Measurements from ENCODE around the gene TUBA8.
A peak's percentile ranks its signal among the peaks of the same experiment; 100 is the strongest.
"Not testable (repeated sequence)": the region's sequence is repeated elsewhere in the genome, so short reads cannot be mapped to it uniquely, and the experiment has no call there.

The TUBA8 gene

DNA sequence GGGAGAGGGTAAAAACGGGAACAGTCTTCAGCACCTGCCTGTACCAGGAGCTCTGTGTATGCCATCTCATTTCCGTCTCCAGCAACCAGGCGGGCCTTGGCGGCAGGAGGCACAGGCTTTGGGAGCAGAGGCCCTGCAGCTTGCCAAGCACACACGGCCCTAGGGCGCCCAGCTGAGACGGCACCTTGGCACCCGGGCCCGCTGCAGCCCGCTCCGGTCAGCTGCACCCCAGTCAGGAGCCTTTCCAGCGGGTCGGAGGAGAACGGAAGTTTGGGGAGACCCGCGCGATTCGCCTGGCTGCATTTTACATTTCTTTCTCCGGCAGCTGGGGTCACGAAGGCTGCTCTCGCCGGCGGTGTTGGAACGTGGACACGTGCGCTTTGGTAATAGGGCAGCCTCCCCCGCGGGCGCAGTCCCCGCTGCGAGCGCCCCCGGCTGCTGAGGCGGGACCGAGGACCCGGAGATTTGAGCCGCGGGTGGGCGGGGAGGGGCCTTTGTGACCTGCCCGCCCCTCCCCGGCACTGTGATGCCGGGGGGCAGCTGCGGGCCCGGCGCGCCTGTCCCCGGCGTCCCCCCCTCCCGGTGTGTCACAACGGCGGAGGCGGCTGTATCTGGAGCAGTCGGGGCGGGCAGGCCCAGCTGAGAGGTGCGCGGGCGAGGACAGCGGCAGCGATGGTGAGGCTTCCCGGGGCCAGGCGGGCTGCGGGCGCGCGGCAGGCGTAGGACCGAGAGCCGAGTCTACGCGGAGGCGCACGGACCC is at the start of gene TUBA8:
Gene TUBA8, plus strand, starts transcription at position 616 of the 760 bp plus-strand sequence. Its CDS starts 57 bp downstream, at position 673.
- H3K4me3 ChIP-seq (ENCODE audit: low read depth, low read length): peak within 1 kb of the TSS; percentile 10

DNA sequence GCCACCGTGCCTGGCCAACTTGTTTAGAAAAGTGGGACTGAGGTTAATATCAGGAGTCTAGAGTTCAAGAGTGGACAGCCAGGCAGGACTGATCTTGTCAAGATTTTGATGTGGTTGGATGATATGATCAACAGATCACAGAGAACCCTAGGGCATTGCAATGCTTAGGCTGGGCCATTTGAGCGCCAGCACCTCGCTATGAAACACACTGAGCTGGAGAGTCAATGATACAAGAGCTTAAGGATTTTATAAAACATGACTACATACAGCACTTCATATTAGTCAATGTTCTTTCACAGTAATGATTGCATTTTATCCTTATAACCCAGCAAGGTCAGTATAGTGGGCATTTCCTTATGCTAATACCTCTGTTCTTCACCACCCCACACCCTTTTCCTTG is 48.2 kb upstream of the TUBA8 start:
- no peak overlapping the region for H3K4me3 ChIP-seq (ENCODE audit: low read depth, low read length)

DNA sequence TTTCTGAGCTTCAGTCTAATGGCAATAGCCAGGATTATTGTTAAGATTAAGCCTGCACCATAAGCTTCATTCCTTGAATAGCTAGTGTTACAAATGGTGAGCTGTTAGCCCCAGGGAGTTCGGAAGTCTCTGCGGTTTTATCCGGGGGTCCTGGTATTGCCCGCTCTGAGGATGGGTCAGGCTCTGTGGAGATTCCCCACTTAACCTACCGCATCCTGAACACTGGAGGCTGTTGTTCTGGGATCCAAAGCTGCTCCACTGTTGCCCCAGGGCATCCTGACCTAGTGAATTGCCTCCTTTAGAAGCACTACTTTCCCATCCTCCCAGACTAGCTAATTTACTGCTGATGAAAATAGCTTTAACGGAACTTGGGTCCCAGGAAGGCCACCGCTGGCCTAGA is 47.3 kb upstream of the TUBA8 start:
- no peak overlapping the region for H3K4me3 ChIP-seq (ENCODE audit: low read depth, low read length)

DNA sequence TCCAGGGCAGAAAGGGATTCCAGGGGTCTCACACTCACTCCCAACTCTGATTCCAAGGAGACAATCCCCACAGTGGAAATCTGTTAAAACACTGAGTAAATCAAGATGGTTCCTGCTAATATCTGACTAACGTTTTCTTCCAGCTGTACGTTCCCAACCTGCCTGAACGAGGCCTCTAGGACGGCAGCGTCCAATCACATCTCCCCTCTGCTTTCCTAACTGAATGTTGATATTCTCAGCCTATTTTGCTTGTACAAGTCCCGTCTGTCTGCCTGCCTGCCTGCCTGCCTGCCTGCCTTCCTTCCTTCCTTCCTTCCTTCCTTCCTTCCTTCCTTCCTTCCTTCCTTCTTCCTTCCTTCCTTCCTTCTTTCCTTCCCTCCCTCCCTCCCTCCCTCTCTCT is 46.9 kb upstream of the TUBA8 start:
- not testable (repeated sequence) for H3K4me3 ChIP-seq (ENCODE audit: low read depth, low read length)

DNA sequence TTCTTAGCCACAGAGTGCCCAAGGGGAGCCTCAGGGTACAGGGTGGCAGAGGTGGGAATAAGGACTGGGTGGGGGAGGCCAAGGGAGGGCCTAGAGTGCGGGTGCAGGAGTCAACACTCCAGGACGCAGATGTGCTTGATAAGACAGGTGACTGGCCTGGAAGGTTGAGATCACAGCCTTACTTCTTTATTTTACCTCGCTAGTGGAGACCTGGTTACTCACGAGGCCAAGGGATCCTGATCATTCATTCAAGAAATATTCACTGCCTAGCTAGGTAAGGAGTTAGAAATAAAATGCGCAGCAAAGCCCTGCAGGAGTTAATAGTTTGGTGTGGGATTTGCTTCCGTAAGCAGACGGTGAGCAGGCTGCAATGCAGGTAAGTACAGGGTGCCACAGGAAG is 46.0 kb upstream of the TUBA8 start:
- H3K4me3 ChIP-seq (ENCODE audit: low read depth, low read length): no peak overlapping the region

DNA sequence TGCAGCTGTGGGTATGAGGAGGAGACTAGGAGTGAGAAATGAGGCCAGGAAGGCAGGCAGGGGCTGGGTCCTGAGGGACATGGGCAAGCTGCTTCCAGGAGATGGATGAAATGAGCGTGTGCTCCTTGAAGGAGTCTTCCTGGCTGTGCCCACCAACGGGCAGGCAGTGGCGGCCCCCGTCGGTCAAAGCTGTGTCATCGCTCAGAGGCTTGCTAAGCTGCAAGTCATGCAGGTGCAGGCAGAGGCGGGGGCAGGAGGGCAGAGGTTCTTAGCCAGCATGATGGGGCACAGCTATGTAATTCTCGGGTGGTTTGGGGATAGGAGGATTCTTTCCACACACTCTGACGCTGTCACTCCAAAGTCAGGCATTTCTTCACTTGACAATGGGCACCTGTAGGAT is 45.4 kb upstream of the TUBA8 start:
- no peak overlapping the region for H3K4me3 ChIP-seq (ENCODE audit: low read depth, low read length)

DNA sequence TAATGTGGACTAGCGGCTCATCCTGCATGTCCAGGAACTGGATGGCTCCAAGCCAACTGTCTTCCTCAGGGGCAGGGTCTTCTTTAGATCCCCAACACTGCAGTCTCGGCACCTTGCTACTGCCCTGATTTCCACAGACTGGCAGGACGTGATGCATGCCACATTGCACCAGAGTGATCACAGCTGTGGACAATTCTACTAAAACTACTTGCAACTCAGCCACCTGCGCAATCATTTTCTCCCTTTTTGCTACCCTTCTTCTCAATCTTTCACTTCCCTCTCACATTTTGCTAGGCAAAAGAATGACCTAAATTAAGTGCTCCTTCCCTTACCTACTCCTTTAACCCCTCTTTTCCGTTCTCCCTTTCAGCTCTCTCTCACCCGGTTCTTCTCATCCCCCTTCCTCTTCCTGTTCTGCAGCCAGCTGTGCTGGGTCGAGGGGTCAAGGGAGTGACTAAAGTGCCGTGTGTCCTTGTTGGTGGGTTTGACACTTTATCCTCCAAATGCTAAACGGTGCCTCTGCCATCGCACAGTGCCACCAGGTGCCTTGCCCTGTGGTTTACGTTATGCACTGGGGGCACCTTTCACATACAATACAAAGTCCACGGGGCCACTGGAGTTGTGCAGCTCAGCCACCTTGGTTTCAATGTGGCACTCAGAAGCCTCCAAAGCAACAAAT is 44.3 kb upstream of the TUBA8 start:
- no peak overlapping the region for H3K4me3 ChIP-seq (ENCODE audit: low read depth, low read length)

DNA sequence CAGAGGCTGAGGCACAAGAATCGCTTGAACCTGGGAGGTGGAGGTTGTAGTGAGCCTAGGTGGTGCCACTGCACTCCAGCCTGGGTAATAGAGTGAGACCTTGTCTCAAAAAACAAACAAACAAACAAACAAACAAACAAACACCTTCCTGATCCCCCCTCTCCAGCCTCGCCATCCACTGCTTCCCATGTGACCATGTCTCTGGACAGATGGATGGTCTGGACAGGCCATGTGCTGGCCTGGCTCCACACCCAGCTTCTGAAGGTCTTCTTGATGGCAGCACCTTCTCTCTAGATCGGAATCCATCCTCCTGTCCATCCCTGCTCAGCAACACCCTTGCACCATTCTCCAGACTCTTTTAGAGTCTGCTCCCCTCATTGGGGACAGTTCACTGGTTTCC is 43.5 kb upstream of the TUBA8 start:
- no peak overlapping the region for H3K4me3 ChIP-seq (ENCODE audit: low read depth, low read length)

DNA sequence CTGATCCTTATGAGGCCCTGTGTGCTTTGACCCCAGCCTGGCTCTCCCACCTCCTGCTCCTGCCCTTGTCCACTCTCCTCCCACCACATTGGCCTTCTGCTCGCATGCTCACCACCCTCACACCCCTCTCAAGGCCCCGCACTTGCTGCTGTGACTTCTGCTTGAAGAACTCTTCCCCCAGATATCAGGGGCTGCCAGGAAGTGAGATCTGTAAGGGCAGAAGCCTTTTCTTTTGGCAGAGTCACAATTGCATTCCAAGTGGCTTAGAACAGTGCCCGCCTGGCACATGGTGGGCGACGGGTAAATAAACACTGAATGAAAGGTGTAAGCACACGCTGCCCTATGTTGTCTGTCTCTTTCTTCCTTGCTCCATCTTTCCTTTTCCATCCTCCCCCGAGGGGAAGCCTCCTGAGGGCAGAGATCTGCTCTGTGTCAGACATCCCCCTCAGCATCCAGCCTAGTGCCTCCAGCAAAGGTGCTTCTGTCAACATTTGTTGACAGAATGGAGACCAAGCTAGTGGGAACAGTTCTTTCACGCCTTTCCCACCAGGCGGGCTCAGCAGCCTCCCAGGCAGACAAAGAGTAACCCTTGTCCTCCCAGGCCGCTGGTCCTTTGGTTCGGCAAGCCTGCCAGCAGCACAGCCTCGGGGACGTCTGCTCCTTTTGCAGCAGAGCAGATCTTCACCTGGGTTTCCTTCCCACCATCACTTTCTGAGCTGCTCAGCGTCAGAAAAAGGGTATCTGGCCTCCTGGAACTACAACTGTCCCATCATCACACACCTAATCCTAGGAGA is 42.9 kb upstream of the TUBA8 start:
- no peak overlapping the region for H3K4me3 ChIP-seq (ENCODE audit: low read depth, low read length)

DNA sequence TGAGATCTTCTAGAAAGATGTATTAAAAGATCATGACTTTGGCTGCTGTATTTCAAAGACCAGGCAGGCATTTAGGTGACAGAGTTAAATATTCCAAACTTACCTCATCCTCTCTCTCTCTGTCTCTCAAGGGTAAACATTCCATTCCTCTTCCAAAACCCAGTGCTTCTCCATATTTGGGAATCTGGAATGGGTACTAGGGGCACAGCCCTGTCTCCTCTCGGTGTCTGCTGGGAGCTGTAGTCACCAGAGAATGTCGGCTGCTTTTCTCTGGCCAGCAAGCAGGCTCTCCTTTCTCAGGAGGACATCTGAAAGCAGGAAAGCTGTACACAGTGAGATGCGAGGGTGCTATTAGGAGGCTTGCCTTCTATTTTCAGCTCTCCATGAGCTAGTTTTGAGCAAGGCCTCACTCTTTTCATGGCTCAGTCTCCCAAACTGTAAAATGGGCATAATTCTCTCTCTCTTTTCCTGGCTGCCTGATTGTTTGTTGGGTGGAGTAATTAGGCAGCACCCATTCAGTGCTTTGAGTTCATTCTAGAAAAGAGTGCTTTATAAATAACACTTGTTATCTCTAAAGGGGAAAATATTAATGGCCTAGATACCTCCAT is 42.1 kb upstream of the TUBA8 start:
- H3K4me3 ChIP-seq (ENCODE audit: low read depth, low read length): no peak overlapping the region

DNA sequence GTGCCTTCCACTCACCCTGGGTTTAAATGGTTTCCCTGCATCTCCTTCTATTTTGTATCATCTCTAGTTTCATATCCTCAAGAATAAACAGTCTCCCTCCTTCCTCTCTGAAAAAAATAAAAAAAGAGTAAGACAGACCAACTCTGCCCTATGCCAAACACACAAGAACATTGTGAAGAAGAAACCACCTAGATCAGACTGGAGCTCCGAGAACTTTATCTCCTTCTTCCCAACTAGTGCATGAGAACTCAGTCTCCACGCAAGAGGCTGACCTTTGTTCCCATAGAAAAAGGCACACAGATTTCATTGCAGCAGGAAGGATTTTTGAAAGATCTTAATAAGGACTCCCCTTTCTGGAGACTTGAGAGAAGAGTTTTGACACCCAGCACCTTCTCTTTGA is 41.6 kb upstream of the TUBA8 start:
- no peak overlapping the region for H3K4me3 ChIP-seq (ENCODE audit: low read depth, low read length)

DNA sequence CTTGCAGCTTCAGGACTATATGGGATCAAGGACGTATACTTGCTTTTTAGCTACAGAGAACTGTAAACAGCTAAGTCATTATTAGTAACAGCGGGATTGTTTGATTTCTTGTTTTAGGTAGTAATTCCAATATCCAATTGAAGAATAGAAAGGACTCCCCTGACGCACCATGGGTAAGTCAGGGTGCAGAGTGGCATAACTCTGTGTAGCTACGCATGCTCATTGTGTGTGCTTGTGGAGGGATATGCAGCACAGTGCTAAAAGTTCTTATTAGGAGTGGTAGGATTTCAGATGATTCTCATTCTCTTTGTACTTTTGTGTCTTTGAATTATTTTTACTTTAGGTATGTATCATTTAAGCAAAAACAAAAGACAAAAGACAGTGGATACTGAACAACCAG is 40.6 kb upstream of the TUBA8 start:
- H3K4me3 ChIP-seq (ENCODE audit: low read depth, low read length): no peak overlapping the region

DNA sequence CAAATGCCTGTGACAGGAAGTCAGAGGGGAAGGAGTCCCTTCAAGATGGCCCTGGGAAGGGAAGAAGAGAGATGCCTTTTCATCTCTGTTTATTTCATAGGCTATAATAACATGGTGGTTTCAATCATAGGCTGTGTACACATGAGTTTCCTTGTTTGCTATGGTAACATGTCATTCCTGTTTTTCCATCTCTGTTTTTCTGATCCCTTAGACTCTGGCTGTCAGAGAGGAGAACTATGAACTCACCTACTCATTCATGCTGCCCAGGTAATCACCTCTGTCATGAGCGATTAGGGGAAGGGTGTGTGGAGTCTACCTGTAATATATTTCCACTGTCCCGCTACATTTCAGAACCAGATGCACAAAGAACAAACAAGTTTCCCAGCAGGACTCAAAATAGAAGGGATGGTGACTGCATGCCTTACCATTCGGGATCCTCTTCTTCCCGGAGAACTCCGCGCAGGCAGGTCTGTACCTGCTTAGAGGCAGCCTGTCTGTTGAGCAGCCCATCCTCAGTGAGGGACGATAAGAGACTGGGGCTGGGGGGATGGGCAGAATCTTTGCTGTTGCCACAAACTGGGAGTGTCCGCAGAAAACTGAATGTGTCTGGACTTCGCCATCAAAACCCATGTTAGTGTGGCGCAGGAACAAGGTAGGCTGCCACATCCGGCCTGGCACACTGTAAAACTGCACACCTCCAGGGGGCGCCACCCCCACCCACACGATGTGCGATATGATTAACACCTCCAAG is 39.9 kb upstream of the TUBA8 start:
- H3K4me3 ChIP-seq (ENCODE audit: low read depth, low read length): no peak overlapping the region

DNA sequence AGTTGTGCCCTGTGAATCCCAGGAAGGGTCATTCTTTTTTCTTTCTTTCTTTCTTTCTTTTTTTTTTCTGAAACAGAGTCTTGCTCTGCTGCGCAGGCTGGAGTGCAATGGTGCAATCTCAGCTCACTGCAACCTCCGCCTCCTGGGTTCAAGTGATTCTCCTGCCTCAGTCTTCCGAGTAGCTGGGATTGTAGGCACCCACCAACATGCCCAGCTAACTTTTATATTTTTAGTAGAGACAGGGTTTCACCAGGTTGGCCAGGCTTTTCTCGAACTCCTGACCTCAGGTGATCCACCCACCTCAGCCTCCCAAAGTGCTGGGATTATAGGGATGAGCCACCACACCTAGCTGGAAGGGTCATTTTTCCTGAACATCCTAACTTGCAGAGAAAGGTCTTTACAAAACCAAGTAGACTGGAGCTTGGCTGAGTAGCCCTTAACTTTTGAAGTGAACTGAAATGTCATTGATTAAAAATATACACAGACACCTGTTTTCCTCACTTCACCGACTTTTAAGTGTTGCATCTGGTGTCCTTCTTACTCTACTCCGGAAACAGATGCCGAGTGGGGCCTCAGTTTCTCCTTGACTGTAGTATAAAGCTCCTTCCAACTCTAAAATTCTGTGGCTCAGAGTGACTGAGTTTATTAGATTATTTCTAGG is 39.2 kb upstream of the TUBA8 start:
- not testable (repeated sequence) for H3K4me3 ChIP-seq (ENCODE audit: low read depth, low read length)

DNA sequence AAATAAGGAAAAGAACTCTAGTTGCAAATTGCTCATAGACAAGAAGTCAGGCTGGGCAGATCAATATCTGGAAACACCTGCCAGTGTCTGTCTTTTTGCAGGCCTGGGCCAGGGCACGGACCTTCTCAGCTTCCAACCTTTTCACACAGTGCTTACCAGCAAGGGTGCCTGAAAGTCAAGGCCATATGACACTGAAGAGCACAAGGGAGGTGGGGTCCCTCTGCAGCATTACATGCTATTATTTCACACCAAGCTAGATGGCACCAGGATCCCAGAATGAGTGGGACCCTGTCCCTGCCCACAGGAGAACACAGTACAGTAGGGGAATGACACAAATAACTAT is 38.7 kb upstream of the TUBA8 start:
- no peak overlapping the region for H3K4me3 ChIP-seq (ENCODE audit: low read depth, low read length)

DNA sequence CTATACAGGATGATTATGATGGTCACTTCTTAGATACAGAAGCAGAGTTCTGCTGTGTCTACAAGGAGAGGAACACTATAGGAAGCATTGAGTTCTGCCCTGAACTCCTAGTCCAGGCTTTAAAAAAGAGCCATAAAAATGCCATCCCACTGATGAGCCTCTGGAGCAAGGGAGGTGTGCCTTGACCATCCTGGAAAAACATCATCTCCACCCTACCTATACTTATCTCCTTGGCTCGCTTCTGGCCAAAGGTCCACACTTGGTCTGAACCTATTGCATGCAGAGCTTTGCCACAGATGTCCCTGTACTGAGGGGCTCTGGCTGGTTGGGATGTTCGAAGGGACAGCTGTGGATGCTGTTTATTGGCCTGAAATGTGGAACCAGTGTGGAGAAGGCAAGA is 37.1 kb upstream of the TUBA8 start:
- H3K4me3 ChIP-seq (ENCODE audit: low read depth, low read length): no peak overlapping the region

DNA sequence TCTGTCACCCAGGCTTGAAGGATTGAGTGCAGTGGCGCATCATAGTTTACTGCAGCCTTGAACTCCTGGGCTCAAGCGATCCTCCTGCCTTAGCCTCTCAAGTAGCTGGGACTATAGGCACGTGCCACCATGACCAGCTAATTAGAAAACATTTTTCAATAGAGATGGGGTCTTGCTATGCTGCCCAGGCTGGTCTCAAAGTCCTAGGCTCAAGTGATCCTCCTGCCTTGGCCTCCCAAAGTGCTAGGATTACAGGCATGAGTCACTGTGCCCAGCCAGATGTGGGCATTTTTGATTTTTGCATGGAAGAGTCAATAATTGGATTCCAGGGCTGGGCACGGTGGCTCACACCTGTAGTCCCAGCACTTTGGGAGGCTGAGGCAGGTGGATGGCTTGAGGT is 36.7 kb upstream of the TUBA8 start:
- H3K4me3 ChIP-seq (ENCODE audit: low read depth, low read length): not testable (repeated sequence)

DNA sequence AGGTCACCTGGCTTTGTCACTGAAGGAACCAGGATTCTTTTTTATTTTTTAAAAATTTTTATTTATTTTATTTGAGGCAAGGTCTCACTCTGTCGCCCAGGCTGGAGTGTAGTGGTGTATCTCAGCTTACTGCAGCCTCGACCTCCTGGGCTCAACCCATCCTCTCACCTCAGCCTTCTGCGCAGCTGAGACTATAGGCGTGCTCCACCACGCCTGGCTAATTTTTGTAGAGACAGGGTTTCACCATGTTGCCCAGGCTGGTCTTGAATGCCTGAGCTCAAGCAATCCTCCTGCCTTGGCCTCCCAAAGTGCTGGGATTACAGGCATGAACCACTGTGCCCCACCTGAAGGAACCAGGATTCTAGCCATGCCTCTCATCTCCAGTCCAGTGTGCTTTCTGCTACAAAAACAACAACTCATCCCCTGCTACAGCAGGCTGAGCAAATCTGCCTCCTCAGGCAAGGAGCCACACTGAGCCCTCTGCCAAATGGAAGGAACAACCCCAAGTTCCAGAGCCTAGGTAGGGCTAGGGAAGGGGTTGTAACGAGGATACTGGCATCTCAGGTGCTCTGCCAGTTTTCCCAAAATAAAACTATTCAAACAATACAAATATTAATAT is 35.4 kb upstream of the TUBA8 start:
- no peak overlapping the region for H3K4me3 ChIP-seq (ENCODE audit: low read depth, low read length)

DNA sequence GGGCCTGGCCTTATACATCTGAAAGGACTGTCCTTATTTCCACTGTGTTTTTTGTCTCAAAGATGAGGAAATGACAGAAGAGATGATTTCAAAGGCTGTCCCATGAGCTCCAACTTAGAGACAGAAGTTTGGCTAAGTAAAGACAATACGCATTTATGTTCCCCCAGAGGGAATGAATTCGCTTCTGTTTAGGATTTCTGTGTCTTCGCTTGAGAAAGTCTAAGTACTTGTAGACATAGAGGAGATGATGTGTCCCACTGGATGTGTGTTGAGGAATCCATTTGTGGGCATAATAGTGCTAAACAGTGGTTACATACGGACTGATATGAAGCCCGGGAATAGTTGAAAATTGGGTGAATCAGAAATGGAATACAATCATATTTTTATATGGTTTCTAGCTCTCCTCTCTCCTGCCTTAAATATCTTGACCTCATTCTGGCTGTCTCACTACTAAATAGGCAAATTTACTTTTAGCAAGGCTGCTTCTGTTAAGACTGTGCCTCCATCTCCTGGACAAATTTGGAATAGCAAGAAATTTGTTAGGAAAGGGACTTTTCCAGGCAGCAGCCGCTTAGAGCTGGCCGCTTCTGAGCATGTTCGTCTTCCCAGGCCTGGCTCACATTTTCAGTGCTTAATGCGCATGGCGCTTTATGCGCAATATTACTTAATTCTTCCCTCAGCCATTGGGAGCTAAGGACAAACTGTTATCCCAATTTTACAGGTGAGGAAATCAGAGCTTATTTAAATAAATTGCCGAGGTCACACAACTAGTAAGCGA is 34.7 kb upstream of the TUBA8 start:
- no peak overlapping the region for H3K4me3 ChIP-seq (ENCODE audit: low read depth, low read length)
